HepG2 (cell line): ENCODE data around the gene GRM2. TPM values are rescaled to one million over a fixed set of nuclear protein-coding genes. Genes with fewer than 3 reads are reported as not detected.

Experiments used
- ATAC-seq: fragments of 200-7000 bp; cut with Tn5 transposase; 3 replicates; pipeline ENCODE4 v1.9.1; 2020; ENCODE audit warnings: mild to moderate bottlenecking, moderate library complexity
- BruUV-seq: library from RNA; stranded (reverse); fragments of 400-500 nt; replicated peaks from 2 replicates; lab custom pipeline; 2021; lab: Mats Ljungman, UMichigan
- CTCF ChIA-PET: fragments of 300-600 bp; formaldehyde crosslinking; extraction: SDS; loops from one replicate; lab custom pipeline; 2021; ENCODE audit warnings: low total read pairs, inconsistent platforms, low intra/inter-chr PET ratio; lab: Yijun Ruan, JAX
- POLR2A ChIA-PET: fragments of 350-600 bp; sonication (Branson Sonifier 250); formaldehyde crosslinking; loops from one replicate; lab custom pipeline; 2020; ENCODE audit warnings: antibody characterized with exemption, inconsistent platforms; lab: Yijun Ruan, JAX
- DNase-seq: peaks from one replicate; pipeline ENCODE4 v3.0.0-alpha.2; 2015; ENCODE audit warnings: low spot score
- FAIRE-seq: peaks from 3 replicates; lab custom pipeline; 2011; peaks lifted over from hg19 to GRCh38; lab: Jason Lieb, UNC
- H2AFZ ChIP-seq: one replicate; pipeline ENCODE4 v1.6.1; 2011; ENCODE audit warnings: low read length, inconsistent platforms
- H3K27ac ChIP-seq: fragments of 300-600 bp; 3 replicates; pipeline ENCODE4 v1.8.0; 2011; ENCODE audit warnings: mixed run types, mild to moderate bottlenecking, mixed read lengths, low read length, inconsistent platforms; ENCODE audit not compliant: insufficient read depth; ENCODE audit errors: extremely low read length
- H3K27me3 ChIP-seq, 2 experiments: fragments of 200-600 bp in 1 of 2; 2 replicates in 1 of 2; 3 replicates in 1 of 2; pipeline versions ENCODE4 v1.6.0 to v1.8.0; 2011; ENCODE audit warnings: low read length in 2 of 2, mild to moderate bottlenecking in 2 of 2, moderate library complexity in 2 of 2, inconsistent platforms in 1 of 2; ENCODE audit not compliant: insufficient read depth in 2 of 2, control insufficient read depth in 1 of 2
- H3K36me3 ChIP-seq, 2 experiments: fragments of 200-600 bp in 1 of 2; replicated peaks in 1 of 2; 2 replicates in 1 of 2; 3 replicates in 1 of 2; pipeline versions ENCODE4 v1.5.1 to v1.8.0; 2011; ENCODE audit warnings: low read length in 2 of 2, inconsistent platforms in 1 of 2; ENCODE audit not compliant: insufficient read depth in 2 of 2, control insufficient read depth in 1 of 2
- H3K4me1 ChIP-seq: 2 replicates; pipeline ENCODE4 v1.5.1; 2012; ENCODE audit warnings: low read length, inconsistent platforms; ENCODE audit not compliant: insufficient read depth
- H3K4me2 ChIP-seq: 2 replicates; pipeline ENCODE4 v1.6.0; 2011; ENCODE audit warnings: low read depth, low read length, inconsistent platforms
- H3K4me3 ChIP-seq, 3 experiments: fragments of 200-600 bp in 1 of 3; sonication (generic), shearing (Covaris generic) in 1 of 3; replicated peaks in 1 of 3; 2 replicates each; pipeline ENCODE4 v1.5.1; 2011 to 2016; ENCODE audit warnings: low read length in 3 of 3, inconsistent platforms in 2 of 3, low read depth in 2 of 3, mild to moderate bottlenecking in 2 of 3, control low read depth in 1 of 3, mixed read lengths in 1 of 3; ENCODE audit not compliant: insufficient read depth in 1 of 3
- H3K79me2 ChIP-seq: one replicate; pipeline ENCODE4 v1.6.1; 2011; ENCODE audit warnings: low read length, inconsistent platforms; ENCODE audit not compliant: insufficient read depth
- H3K9ac ChIP-seq: 2 replicates; pipeline ENCODE4 v1.6.0; 2011; ENCODE audit warnings: mild to moderate bottlenecking, low read depth, low read length, inconsistent platforms; ENCODE audit not compliant: insufficient read depth
- H3K9me3 ChIP-seq: 2 replicates; pipeline ENCODE4 v1.5.1; 2012; ENCODE audit warnings: mild to moderate bottlenecking, low read length
- H4K20me1 ChIP-seq: 2 replicates; pipeline ENCODE4 v1.6.0; 2011; ENCODE audit warnings: inconsistent platforms, mild to moderate bottlenecking, low read length, moderate library complexity; ENCODE audit not compliant: insufficient read depth
- HIVEP1 ChIP-seq: sonication (generic); formaldehyde crosslinking; IDR thresholded peaks from 2 replicates; pipeline ENCODE4 v1.4.0; 2020; ENCODE audit warnings: mild to moderate bottlenecking, missing genetic modification reagents
- SALL2 ChIP-seq: sonication (generic); formaldehyde crosslinking; IDR thresholded peaks from 2 replicates; pipeline ENCODE4 v1.8.1; 2023; ENCODE audit warnings: mild to moderate bottlenecking, missing genetic modification reagents, inconsistent platforms
- TBL1XR1 ChIP-seq: fragments of 150-350 bp; IDR thresholded peaks from 2 replicates; pipeline ENCODE4 v1.6.1; 2014; ENCODE audit warnings: borderline replicate concordance, low read length; ENCODE audit not compliant: partially characterized antibody
- ZBTB7A ChIP-seq: sonication (generic); formaldehyde crosslinking; IDR thresholded peaks from 2 replicates; pipeline ENCODE4 v1.8.0; 2022; ENCODE audit warnings: mild to moderate bottlenecking, missing genetic modification reagents
- ZFX ChIP-seq: sonication (generic); formaldehyde crosslinking; IDR thresholded peaks from 2 replicates; pipeline ENCODE4 v1.4.0; 2020; ENCODE audit warnings: mild to moderate bottlenecking, low read depth, missing genetic modification reagents, moderate library complexity
- ZNF124 ChIP-seq: sonication (generic); formaldehyde crosslinking; IDR thresholded peaks from 2 replicates; pipeline ENCODE4 v1.4.0; 2020; ENCODE audit warnings: missing genetic modification reagents
- ZNF136 ChIP-seq: sonication (generic); formaldehyde crosslinking; IDR thresholded peaks from 2 replicates; pipeline ENCODE4 v1.8.1; 2022; ENCODE audit warnings: low read depth, mild to moderate bottlenecking, moderate library complexity, missing genetic modification reagents
- ZNF431 ChIP-seq: sonication (generic); formaldehyde crosslinking; IDR thresholded peaks from 2 replicates; pipeline ENCODE4 v1.9.0; 2022; ENCODE audit warnings: missing genetic modification reagents, low read depth, mild to moderate bottlenecking, borderline replicate concordance
- ZNF484 ChIP-seq: sonication (generic); formaldehyde crosslinking; IDR thresholded peaks from 2 replicates; pipeline ENCODE4 v1.5.1; 2020; ENCODE audit warnings: mild to moderate bottlenecking, low read depth, missing genetic modification reagents, borderline replicate concordance
- WGBS: methylation state at CpG from one replicate; pipeline ENCODE4 v1.1.6; 2017; ENCODE audit warnings: low lambda C conversion rate; 5-methylcytosine and 5-hydroxymethylcytosine counted together
- in situ Hi-C: cut with HindIII; loops from 2 replicates; pipeline ENCODE4 v1.10.0; 2017; ENCODE audit warnings: low pct_unique_long_range_greater_than_20kb; ENCODE audit not compliant: extremely low pct_ligation_motif_present
- intact Hi-C: fragments of 100-400 bp; cut with micrococcal nuclease; formaldehyde crosslinking; loops from one replicate; pipeline ENCODE4 v1.10.0; 2022; ENCODE audit not compliant: unreplicated experiment
- polyA plus RNA-seq, 8 experiments: library from polyadenylated mRNA; depleted of rRNA in 3 of 8; stranded (reverse) in 7 of 8; unstranded in 1 of 8; fragments of >200 nt; fragmentation: Illumina TruSeq in 4 of 8; extraction: Trizol in 4 of 8; gene quantifications; 2 replicates each; pipeline versions ENCODE4 v1.2.1 to v1.2.3, GENCODE V29; 2011 to 2016; ENCODE audit warnings: low read depth in 4 of 8, missing spikeins in 1 of 8, mixed read lengths in 1 of 8; ENCODE audit not compliant: insufficient read depth in 1 of 8
- total RNA-seq, 5 experiments: library from RNA; depleted of rRNA; stranded (reverse); fragments of >200 nt; fragmentation: Illumina TruSeq; extraction: Trizol; gene quantifications; 2 replicates each; pipeline ENCODE4 v1.2.3, GENCODE V29; 2016; ENCODE audit warnings: low read depth in 1 of 5
- TF ChIP-seq, protein P1 (sequence below): sonication (generic); formaldehyde crosslinking; IDR thresholded peaks from 2 replicates; pipeline ENCODE4 v1.4.0; 2020; ENCODE audit warnings: missing genetic modification reagents, borderline replicate concordance
- TF ChIP-seq, protein P2 (sequence below): sonication (generic); formaldehyde crosslinking; IDR thresholded peaks from 2 replicates; pipeline ENCODE4 v1.4.0; 2020; ENCODE audit warnings: missing genetic modification reagents

The GRM2 gene
- total and polyA plus RNA-seq, 2 of the 13 experiments (the other 11 are each of a cell fraction or from before 2014, with no cell fraction given): 0.04 to 0.07 TPM

DNA sequence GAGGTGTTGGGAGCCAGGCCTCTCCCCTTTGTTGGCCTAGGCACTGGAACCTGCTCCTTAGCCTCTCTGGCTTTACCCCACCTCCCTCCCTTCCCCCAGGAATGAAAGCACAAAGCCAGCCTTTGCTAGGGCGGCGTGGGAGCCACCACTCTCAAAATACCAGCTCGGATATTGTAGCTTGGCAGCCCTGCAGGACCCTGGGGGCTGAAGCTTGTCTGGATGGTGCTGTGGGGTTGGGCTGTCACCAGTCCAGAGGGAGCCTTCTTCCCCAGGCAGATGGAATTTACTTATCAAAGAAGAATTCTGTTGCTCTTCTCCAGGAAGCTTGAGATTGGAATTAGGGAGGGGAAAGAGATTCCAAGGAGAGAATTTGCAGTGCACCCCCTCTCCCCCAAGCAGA lies 14.9 kb upstream of the GRM2 start:
- WGBS: 90% methylated on average over 3 of the region's 3 CpGs

More for the DNA sequence above, 14.9 kb upstream of the GRM2 start:
- H4K20me1 ChIP-seq: 0 out of 2 replicates have a peak, but pooled peaks cover 2% of the 10 kb centered on the region
- H3K27ac ChIP-seq: no peak overlapping the region
- ATAC-seq: no peak
- no peaks in the 10 kb centered on the region for H3K79me2 ChIP-seq
- TF ChIP-seq, protein P1, sequence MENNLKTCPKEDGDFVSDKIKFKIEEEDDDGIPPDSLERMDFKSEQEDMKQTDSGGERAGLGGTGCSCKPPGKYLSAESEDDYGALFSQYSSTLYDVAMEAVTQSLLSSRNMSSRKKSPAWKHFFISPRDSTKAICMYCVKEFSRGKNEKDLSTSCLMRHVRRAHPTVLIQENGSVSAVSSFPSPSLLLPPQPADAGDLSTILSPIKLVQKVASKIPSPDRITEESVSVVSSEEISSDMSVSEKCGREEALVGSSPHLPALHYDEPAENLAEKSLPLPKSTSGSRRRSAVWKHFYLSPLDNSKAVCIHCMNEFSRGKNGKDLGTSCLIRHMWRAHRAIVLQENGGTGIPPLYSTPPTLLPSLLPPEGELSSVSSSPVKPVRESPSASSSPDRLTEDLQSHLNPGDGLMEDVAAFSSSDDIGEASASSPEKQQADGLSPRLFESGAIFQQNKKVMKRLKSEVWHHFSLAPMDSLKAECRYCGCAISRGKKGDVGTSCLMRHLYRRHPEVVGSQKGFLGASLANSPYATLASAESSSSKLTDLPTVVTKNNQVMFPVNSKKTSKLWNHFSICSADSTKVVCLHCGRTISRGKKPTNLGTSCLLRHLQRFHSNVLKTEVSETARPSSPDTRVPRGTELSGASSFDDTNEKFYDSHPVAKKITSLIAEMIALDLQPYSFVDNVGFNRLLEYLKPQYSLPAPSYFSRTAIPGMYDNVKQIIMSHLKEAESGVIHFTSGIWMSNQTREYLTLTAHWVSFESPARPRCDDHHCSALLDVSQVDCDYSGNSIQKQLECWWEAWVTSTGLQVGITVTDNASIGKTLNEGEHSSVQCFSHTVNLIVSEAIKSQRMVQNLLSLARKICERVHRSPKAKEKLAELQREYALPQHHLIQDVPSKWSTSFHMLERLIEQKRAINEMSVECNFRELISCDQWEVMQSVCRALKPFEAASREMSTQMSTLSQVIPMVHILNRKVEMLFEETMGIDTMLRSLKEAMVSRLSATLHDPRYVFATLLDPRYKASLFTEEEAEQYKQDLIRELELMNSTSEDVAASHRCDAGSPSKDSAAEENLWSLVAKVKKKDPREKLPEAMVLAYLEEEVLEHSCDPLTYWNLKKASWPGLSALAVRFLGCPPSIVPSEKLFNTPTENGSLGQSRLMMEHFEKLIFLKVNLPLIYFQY (CRISPR knock-in tag): no peak
- TF ChIP-seq TBL1XR1 (no peak), HIVEP1 (CRISPR knock-in tag) (no peak), SALL2 (CRISPR knock-in tag) (no peak), ZBTB7A (CRISPR knock-in tag) (no peak), ZFX (no peak), ZNF136 (no peak), ZNF484 (CRISPR knock-in tag) (no peak), ZNF124 (no peak), ZNF431 (CRISPR knock-in tag) (no peak)
- TF ChIP-seq, protein P2, sequence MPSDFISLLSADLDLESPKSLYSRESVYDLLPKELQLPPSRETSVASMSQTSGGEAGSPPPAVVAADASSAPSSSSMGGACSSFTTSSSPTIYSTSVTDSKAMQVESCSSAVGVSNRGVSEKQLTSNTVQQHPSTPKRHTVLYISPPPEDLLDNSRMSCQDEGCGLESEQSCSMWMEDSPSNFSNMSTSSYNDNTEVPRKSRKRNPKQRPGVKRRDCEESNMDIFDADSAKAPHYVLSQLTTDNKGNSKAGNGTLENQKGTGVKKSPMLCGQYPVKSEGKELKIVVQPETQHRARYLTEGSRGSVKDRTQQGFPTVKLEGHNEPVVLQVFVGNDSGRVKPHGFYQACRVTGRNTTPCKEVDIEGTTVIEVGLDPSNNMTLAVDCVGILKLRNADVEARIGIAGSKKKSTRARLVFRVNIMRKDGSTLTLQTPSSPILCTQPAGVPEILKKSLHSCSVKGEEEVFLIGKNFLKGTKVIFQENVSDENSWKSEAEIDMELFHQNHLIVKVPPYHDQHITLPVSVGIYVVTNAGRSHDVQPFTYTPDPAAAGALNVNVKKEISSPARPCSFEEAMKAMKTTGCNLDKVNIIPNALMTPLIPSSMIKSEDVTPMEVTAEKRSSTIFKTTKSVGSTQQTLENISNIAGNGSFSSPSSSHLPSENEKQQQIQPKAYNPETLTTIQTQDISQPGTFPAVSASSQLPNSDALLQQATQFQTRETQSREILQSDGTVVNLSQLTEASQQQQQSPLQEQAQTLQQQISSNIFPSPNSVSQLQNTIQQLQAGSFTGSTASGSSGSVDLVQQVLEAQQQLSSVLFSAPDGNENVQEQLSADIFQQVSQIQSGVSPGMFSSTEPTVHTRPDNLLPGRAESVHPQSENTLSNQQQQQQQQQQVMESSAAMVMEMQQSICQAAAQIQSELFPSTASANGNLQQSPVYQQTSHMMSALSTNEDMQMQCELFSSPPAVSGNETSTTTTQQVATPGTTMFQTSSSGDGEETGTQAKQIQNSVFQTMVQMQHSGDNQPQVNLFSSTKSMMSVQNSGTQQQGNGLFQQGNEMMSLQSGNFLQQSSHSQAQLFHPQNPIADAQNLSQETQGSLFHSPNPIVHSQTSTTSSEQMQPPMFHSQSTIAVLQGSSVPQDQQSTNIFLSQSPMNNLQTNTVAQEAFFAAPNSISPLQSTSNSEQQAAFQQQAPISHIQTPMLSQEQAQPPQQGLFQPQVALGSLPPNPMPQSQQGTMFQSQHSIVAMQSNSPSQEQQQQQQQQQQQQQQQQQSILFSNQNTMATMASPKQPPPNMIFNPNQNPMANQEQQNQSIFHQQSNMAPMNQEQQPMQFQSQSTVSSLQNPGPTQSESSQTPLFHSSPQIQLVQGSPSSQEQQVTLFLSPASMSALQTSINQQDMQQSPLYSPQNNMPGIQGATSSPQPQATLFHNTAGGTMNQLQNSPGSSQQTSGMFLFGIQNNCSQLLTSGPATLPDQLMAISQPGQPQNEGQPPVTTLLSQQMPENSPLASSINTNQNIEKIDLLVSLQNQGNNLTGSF (CRISPR knock-in tag): no peak
- H3K9me3 ChIP-seq: no peaks in the 10 kb centered on the region
- no peak overlapping the region for H3K9ac ChIP-seq
- BruUV-seq: no TSS peak
- ChIA-PET POLR2A (no interaction called here), CTCF (no interaction called here)
- no peak for DNase-seq
- H3K4me3 ChIP-seq: no peak overlapping the region
- no peak overlapping the region for H3K4me2 ChIP-seq
- no peak for FAIRE-seq
- in situ Hi-C loops: no loop called here
- intact Hi-C loops: no loop called here
- H3K36me3 ChIP-seq: peaks cover 22 to 35% of the 10 kb centered on the region in 2 experiments; a peak in 4 of 5 replicates
- H3K4me1 ChIP-seq: no peaks in the 10 kb centered on the region
- no peaks in the 10 kb centered on the region; a peak in 1 of 5 replicates for H3K27me3 ChIP-seq
- H2AFZ ChIP-seq: no peak overlapping the region
